GM21528 (cell line): ENCODE measurements around the gene RANBP3.
"Not testable (repeated sequence)": the region's sequence is repeated elsewhere in the genome, so short reads cannot be mapped to it uniquely, and the experiment has no call there.

Experiments used
- ATAC-seq: cut with Tn5 transposase; IDR thresholded peaks from one replicate; pipeline ENCODE4 v1.9.1; 2021; ENCODE audit warnings: mild to moderate bottlenecking, moderate library complexity; ENCODE audit not compliant: unreplicated experiment, low FRiP score

Gene RANBP3

GRCh38 chr19:5967994-5968430 lies 9.9 kb downstream of the RANBP3 start:
- ATAC-seq, result no peak

- no peak for ATAC-seq
Measured at GRCh38 chr19:5967571-5967970, 10.4 kb downstream of the RANBP3 start.

GRCh38 chr19:5966941-5967340 lies 11.0 kb downstream of the RANBP3 start:
- ATAC-seq, result no peak

- no peak for ATAC-seq
Measured at GRCh38 chr19:5966215-5966614, 11.7 kb downstream of the RANBP3 start.

- no peak for ATAC-seq
Measured at GRCh38 chr19:5964816-5965565, 12.9 kb downstream of the RANBP3 start.

GRCh38 chr19:5963855-5964254 lies 14.1 kb downstream of the RANBP3 start:
- ATAC-seq, result no peak

GRCh38 chr19:5963259-5963658 lies 14.7 kb downstream of the RANBP3 start:
- ATAC-seq, result not testable (repeated sequence)

GRCh38 chr19:5961969-5962945 lies 15.7 kb downstream of the RANBP3 start:
- no peak for ATAC-seq

- ATAC-seq, result not testable (repeated sequence)
Measured at GRCh38 chr19:5961641-5961968, 16.3 kb downstream of the RANBP3 start.

GRCh38 chr19:5960005-5961001 lies 17.6 kb downstream of the RANBP3 start:
- no peak for ATAC-seq

- no peak for ATAC-seq
Measured at GRCh38 chr19:5959260-5960004, 18.5 kb downstream of the RANBP3 start.

GRCh38 chr19:5958851-5959122 lies 19.2 kb downstream of the RANBP3 start:
- ATAC-seq, result no peak

GRCh38 chr19:5958074-5958850 lies 19.7 kb downstream of the RANBP3 start:
- no peak for ATAC-seq

GRCh38 chr19:5957170-5957569 lies 20.8 kb downstream of the RANBP3 start:
- no peak for ATAC-seq

- ATAC-seq, result no peak
Measured at GRCh38 chr19:5956728-5957127, 21.2 kb downstream of the RANBP3 start.

GRCh38 chr19:5956323-5956722 lies 21.6 kb downstream of the RANBP3 start:
- ATAC-seq, result no peak

GRCh38 chr19:5955636-5955935 lies 22.4 kb downstream of the RANBP3 start:
- ATAC-seq, result no peak

- ATAC-seq, result no peak
Measured at GRCh38 chr19:5954293-5954692, 23.6 kb downstream of the RANBP3 start.

GRCh38 chr19:5953680-5954213 lies 24.2 kb downstream of the RANBP3 start:
- no peak for ATAC-seq
